Stimulated activated CD4-positive, alpha-beta T cell treated with anti-CD3 and anti-CD28 coated beads, Interleukin-12 subunit alpha, Interleukin-12 subunit beta, amount 100 ng/mL, for 24 hours (primary cell): ENCODE results near the gene SMPDL3A.
"Not testable (repeated sequence)": the region's sequence is repeated elsewhere in the genome, so short reads cannot be mapped to it uniquely, and the experiment has no call there.

Experiments used
- DNase-seq, 2 experiments: peaks; one replicate each; pipeline ENCODE4 v3.0.0-alpha.2; 2020; ENCODE audit warnings: low read depth in 2 of 2

SMPDL3A gene

GRCh38 chr6:122789182-122790027 is at the start of gene SMPDL3A:
TSS of gene SMPDL3A (plus strand) at chr6:122789258. CDS start at chr6:122789347, 89 bp downstream.
- DNase-seq: peak in 1 of 2 experiments; percentile 7

GRCh38 chr6:122740091-122740490 is 49.0 kb upstream of the SMPDL3A start:
- no peak for DNase-seq

GRCh38 chr6:122740936-122741335 is 48.1 kb upstream of the SMPDL3A start:
- DNase-seq: no peak

GRCh38 chr6:122744247-122744646 is 44.8 kb upstream of the SMPDL3A start:
- DNase-seq: not testable (repeated sequence)

- DNase-seq: not testable (repeated sequence)
Observed at GRCh38 chr6:122744856-122745255, 44.2 kb upstream of the SMPDL3A start.

GRCh38 chr6:122746688-122747087 is 42.4 kb upstream of the SMPDL3A start:
- DNase-seq: no peak

- DNase-seq: no peak
Observed at GRCh38 chr6:122747573-122747972, 41.5 kb upstream of the SMPDL3A start.

- not testable (repeated sequence) for DNase-seq
Observed at GRCh38 chr6:122748945-122749344, 40.1 kb upstream of the SMPDL3A start.

GRCh38 chr6:122749451-122750050 is 39.5 kb upstream of the SMPDL3A start:
- no peak for DNase-seq

GRCh38 chr6:122751326-122751725 is 37.7 kb upstream of the SMPDL3A start:
- no peak for DNase-seq

GRCh38 chr6:122752459-122752858 is 36.6 kb upstream of the SMPDL3A start:
- DNase-seq: no peak

- no peak for DNase-seq
Observed at GRCh38 chr6:122753000-122753687, 35.9 kb upstream of the SMPDL3A start.

GRCh38 chr6:122753688-122754056 is 35.4 kb upstream of the SMPDL3A start:
- no peak for DNase-seq

- no peak for DNase-seq
Observed at GRCh38 chr6:122754191-122754731, 34.8 kb upstream of the SMPDL3A start.

- DNase-seq: no peak
Observed at GRCh38 chr6:122755901-122756300, 33.2 kb upstream of the SMPDL3A start.

- DNase-seq: no peak
Observed at GRCh38 chr6:122758927-122759334, 30.1 kb upstream of the SMPDL3A start.

GRCh38 chr6:122760330-122760729 is 28.7 kb upstream of the SMPDL3A start:
- DNase-seq: no peak

- no peak for DNase-seq
Observed at GRCh38 chr6:122766256-122766655, 22.8 kb upstream of the SMPDL3A start.

GRCh38 chr6:122770835-122771601 is 18.0 kb upstream of the SMPDL3A start:
- no peak for DNase-seq

GRCh38 chr6:122772724-122773415 is 16.2 kb upstream of the SMPDL3A start:
- no peak for DNase-seq

- no peak for DNase-seq
Observed at GRCh38 chr6:122775975-122776374, 13.1 kb upstream of the SMPDL3A start.
